Measurements from ENCODE around the gene PSG5.
"Not testable (repeated sequence)": the region's sequence is repeated elsewhere in the genome, so short reads cannot be mapped to it uniquely, and the experiment has no call there.

GRCh38 chr19:43192381-43193155, 6.2 kb upstream of the PSG5 start:
- not testable (repeated sequence) for TF ChIP-seq CTCF, POLR2A, EP300 (IDR thresholded peaks at IDR 0.05)
